Neural cell (in vitro differentiated cells): Measurements from ENCODE around the gene SLC17A2. TPM values are rescaled to one million over a fixed set of nuclear protein-coding genes. Genes with fewer than 3 reads are reported as not detected.

Experiments
- H2AFZ ChIP-seq: fragments of 200-600, 300-800 bp; sonication (generic), shearing (Covaris generic); 2 replicates; pipeline ENCODE4 v1.6.0; 2014; ENCODE audit warnings: low read depth, mild to moderate bottlenecking, antibody characterized with exemption, low read length, moderate library complexity
- H3F3A ChIP-seq: fragments of 200-600 bp; shearing (Covaris generic); 2 replicates; pipeline ENCODE4 v1.6.1; 2016; ENCODE audit warnings: mild to moderate bottlenecking, moderate library complexity, mixed read lengths, antibody characterized with exemption, low read length; ENCODE audit not compliant: insufficient read depth, poor library complexity, severe bottlenecking
- H3K27ac ChIP-seq: fragments of 200-600, 300-800 bp; sonication (generic), shearing (Covaris generic); 2 replicates; pipeline ENCODE4 v1.5.1; 2014; ENCODE audit warnings: mild to moderate bottlenecking, low read length, moderate library complexity
- H3K27me3 ChIP-seq: fragments of 300-800, 200-600 bp; sonication (generic), shearing (Covaris generic); 2 replicates; pipeline ENCODE4 v1.6.0; 2014; ENCODE audit warnings: mild to moderate bottlenecking, low read depth, low read length, moderate library complexity; ENCODE audit not compliant: insufficient read depth
- H3K36me3 ChIP-seq: fragments of 300-800, 200-600 bp; sonication (generic), shearing (Covaris generic); 2 replicates; pipeline ENCODE4 v1.5.1; 2014; ENCODE audit warnings: mild to moderate bottlenecking, antibody characterized with exemption, low read length, moderate library complexity; ENCODE audit not compliant: insufficient read depth
- H3K4me2 ChIP-seq: fragments of 300-800, 200-600 bp; sonication (generic), shearing (Covaris generic); 2 replicates; pipeline ENCODE4 v1.6.0; 2014; ENCODE audit warnings: mild to moderate bottlenecking, low read length
- H3K4me3 ChIP-seq: fragments of 300-800, 200-600 bp; sonication (generic), shearing (Covaris generic); 2 replicates; pipeline ENCODE4 v1.5.1; 2014; ENCODE audit warnings: mild to moderate bottlenecking, low read length, moderate library complexity
- H3K79me2 ChIP-seq: fragments of 200-600 bp; shearing (Covaris generic); replicated peaks from 2 replicates; pipeline ENCODE4 v1.6.0; 2014; ENCODE audit warnings: mild to moderate bottlenecking, low read length, moderate library complexity; ENCODE audit not compliant: insufficient read depth
- H3K9ac ChIP-seq: fragments of 300-800, 200-600 bp; sonication (generic), shearing (Covaris generic); 2 replicates; pipeline ENCODE4 v1.6.1; 2016; ENCODE audit warnings: mild to moderate bottlenecking, low read length, mixed read lengths
- H3K9me2 ChIP-seq: fragments of 200-600 bp; shearing (Covaris generic); 2 replicates; pipeline ENCODE4 v1.6.1; 2016; ENCODE audit warnings: mild to moderate bottlenecking, low read length, mixed read lengths; ENCODE audit not compliant: insufficient read depth
- H3K9me3 ChIP-seq: fragments of 200-600, 300-800 bp; sonication (generic), shearing (Covaris generic); 2 replicates; pipeline ENCODE4 v1.6.1; 2016; ENCODE audit warnings: mild to moderate bottlenecking, mixed run types, low read length, moderate library complexity, mixed read lengths
- H4K20me1 ChIP-seq: fragments of 200-600 bp; shearing (Covaris generic); 2 replicates; pipeline ENCODE4 v1.6.1; 2016; ENCODE audit warnings: mild to moderate bottlenecking, mixed run types; ENCODE audit not compliant: insufficient read depth
- EP300 ChIP-seq: fragments of 450-650 bp; conservative IDR thresholded peaks from 2 replicates; pipeline ENCODE4 v1.6.1; 2014; ENCODE audit warnings: antibody characterized with exemption, mild to moderate bottlenecking, moderate library complexity; ENCODE audit not compliant: poor library complexity, severe bottlenecking
- MXI1 ChIP-seq: fragments of 450-650 bp; conservative IDR thresholded peaks from 2 replicates; pipeline ENCODE4 v1.6.1; 2014; ENCODE audit warnings: antibody characterized with exemption, mild to moderate bottlenecking; ENCODE audit not compliant: poor library complexity, severe bottlenecking
- POLR2AphosphoS5 ChIP-seq: IDR thresholded peaks from 2 replicates; pipeline ENCODE4 v1.6.1; 2012
- RAD21 ChIP-seq: fragments of 450-650 bp; conservative IDR thresholded peaks from 2 replicates; pipeline ENCODE4 v1.6.1; 2014; ENCODE audit warnings: antibody characterized with exemption, mild to moderate bottlenecking, moderate library complexity
- SMC3 ChIP-seq: fragments of 450-650 bp; conservative IDR thresholded peaks from 2 replicates; pipeline ENCODE4 v1.6.1; 2014; ENCODE audit warnings: antibody characterized with exemption, mild to moderate bottlenecking, moderate library complexity; ENCODE audit not compliant: poor library complexity
- TAF1 ChIP-seq: IDR thresholded peaks from 2 replicates; pipeline ENCODE4 v1.6.1; 2012; ENCODE audit warnings: low read depth
- polyA plus RNA-seq: library from polyadenylated mRNA; depleted of rRNA; stranded (reverse); fragments of >200 nt; gene quantifications from 2 replicates; pipeline ENCODE4 v1.2.3, GENCODE V29; 2014
- TF ChIP-seq, protein P1 (sequence below): fragments of 450-650 bp; IDR thresholded peaks from 2 replicates; pipeline ENCODE4 v1.5.1; 2014; ENCODE audit warnings: antibody characterized with exemption, mild to moderate bottlenecking, moderate library complexity; ENCODE audit not compliant: poor library complexity, severe bottlenecking
- TF ChIP-seq, protein P2 (sequence below): IDR thresholded peaks from 2 replicates; pipeline ENCODE4 v1.6.1; 2012; ENCODE audit warnings: borderline replicate concordance

SLC17A2 gene
- polyA plus RNA-seq, 1 donor from 2014 or later, result not detected

DNA sequence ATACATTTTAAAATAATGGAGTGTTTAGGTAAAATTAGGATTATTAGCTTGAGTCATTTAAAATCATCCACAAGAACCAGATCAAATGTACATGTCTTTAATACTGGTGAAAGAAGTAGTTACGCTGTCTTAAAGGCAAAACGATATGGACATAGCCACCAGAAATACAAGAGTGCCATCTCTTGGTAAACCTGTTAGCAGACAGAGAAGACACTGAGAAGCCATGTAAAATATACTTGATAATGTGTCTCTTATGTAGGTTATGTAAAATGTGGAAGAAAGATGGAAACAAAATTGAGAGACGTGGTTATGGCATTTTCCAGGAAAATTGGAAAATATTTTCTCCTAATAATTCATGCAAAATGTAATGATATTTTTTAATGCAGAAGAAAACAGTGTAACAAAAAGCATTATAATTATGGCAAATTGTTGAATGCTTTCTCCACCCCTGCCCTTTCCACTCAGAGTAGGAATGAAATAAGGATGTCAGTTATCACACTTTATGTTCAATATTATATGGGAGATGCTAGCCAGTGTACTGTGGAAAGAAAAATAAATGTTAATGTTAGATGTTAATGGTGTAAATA lies 12.2 kb upstream of the SLC17A2 start:
- no peak overlapping the region for H2AFZ ChIP-seq
- H3K79me2 ChIP-seq, result no peaks in the 10 kb centered on the region
- H3K9ac ChIP-seq, result no peak overlapping the region
- H3K36me3 ChIP-seq, result no peaks in the 10 kb centered on the region
- no peaks in the 10 kb centered on the region for H3K9me2 ChIP-seq
- no peak for TF ChIP-seq TAF1
- TF ChIP-seq, protein P1, sequence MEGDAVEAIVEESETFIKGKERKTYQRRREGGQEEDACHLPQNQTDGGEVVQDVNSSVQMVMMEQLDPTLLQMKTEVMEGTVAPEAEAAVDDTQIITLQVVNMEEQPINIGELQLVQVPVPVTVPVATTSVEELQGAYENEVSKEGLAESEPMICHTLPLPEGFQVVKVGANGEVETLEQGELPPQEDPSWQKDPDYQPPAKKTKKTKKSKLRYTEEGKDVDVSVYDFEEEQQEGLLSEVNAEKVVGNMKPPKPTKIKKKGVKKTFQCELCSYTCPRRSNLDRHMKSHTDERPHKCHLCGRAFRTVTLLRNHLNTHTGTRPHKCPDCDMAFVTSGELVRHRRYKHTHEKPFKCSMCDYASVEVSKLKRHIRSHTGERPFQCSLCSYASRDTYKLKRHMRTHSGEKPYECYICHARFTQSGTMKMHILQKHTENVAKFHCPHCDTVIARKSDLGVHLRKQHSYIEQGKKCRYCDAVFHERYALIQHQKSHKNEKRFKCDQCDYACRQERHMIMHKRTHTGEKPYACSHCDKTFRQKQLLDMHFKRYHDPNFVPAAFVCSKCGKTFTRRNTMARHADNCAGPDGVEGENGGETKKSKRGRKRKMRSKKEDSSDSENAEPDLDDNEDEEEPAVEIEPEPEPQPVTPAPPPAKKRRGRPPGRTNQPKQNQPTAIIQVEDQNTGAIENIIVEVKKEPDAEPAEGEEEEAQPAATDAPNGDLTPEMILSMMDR, result peak; percentile 79
- peak; percentile 84 for TF ChIP-seq RAD21
- peak; percentile 74 for TF ChIP-seq SMC3
- H3K4me3 ChIP-seq, result no peak overlapping the region
- H3K4me2 ChIP-seq, result no peak overlapping the region
- H4K20me1 ChIP-seq, result no peaks in the 10 kb centered on the region
- H3K27me3 ChIP-seq, result no peaks in the 10 kb centered on the region
- no peaks in the 10 kb centered on the region for H3K9me3 ChIP-seq
- H3F3A ChIP-seq, result no peaks in the 10 kb centered on the region
- H3K27ac ChIP-seq, result no peak overlapping the region

DNA sequence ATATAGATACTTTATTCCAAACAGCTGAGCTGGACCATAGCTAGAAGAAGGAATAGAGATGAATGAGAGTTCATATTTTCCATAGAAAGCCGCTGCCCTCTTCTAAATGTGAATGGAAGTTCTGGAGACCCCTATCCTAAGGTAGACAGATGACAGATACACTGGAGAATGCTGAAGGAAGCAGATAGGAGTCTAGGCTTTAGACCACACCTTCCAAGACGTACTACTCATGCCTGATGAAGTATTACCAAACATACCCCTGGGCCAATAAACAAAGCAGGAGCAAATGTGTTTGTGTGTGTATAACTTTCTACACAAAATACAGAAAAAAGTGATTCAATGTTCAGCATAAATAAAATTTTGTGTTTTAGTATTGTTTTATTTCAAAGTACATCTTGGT lies 9.1 kb upstream of the SLC17A2 start:
- TF ChIP-seq EP300 (no peak), POLR2AphosphoS5 (no peak), MXI1 (no peak), RAD21 (no peak), SMC3 (no peak)
- TF ChIP-seq, protein P2, sequence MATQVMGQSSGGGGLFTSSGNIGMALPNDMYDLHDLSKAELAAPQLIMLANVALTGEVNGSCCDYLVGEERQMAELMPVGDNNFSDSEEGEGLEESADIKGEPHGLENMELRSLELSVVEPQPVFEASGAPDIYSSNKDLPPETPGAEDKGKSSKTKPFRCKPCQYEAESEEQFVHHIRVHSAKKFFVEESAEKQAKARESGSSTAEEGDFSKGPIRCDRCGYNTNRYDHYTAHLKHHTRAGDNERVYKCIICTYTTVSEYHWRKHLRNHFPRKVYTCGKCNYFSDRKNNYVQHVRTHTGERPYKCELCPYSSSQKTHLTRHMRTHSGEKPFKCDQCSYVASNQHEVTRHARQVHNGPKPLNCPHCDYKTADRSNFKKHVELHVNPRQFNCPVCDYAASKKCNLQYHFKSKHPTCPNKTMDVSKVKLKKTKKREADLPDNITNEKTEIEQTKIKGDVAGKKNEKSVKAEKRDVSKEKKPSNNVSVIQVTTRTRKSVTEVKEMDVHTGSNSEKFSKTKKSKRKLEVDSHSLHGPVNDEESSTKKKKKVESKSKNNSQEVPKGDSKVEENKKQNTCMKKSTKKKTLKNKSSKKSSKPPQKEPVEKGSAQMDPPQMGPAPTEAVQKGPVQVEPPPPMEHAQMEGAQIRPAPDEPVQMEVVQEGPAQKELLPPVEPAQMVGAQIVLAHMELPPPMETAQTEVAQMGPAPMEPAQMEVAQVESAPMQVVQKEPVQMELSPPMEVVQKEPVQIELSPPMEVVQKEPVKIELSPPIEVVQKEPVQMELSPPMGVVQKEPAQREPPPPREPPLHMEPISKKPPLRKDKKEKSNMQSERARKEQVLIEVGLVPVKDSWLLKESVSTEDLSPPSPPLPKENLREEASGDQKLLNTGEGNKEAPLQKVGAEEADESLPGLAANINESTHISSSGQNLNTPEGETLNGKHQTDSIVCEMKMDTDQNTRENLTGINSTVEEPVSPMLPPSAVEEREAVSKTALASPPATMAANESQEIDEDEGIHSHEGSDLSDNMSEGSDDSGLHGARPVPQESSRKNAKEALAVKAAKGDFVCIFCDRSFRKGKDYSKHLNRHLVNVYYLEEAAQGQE, result no peak
- TF ChIP-seq, protein P1, result no peak
- H3K4me3 ChIP-seq, result no peak overlapping the region
- H3K9me3 ChIP-seq, result no peaks in the 10 kb centered on the region
- H3K27me3 ChIP-seq, result no peaks in the 10 kb centered on the region
- H2AFZ ChIP-seq, result no peak overlapping the region
- H3F3A ChIP-seq, result no peaks in the 10 kb centered on the region
- no peaks in the 10 kb centered on the region for H3K9me2 ChIP-seq
- H3K27ac ChIP-seq, result no peak overlapping the region
- no peaks in the 10 kb centered on the region for H3K79me2 ChIP-seq
- no peaks in the 10 kb centered on the region for H3K36me3 ChIP-seq
- H3K4me2 ChIP-seq, result no peak overlapping the region
- no peaks in the 10 kb centered on the region for H4K20me1 ChIP-seq
- H3K9ac ChIP-seq, result no peak overlapping the region
